AG09309 (cell line): ENCODE results near the gene PHF5A.
A peak's percentile ranks its signal among the peaks of the same experiment; 100 is the strongest.
"Not testable (repeated sequence)": the region's sequence is repeated elsewhere in the genome, so short reads cannot be mapped to it uniquely, and the experiment has no call there.

Experiments
- DNase-seq: peaks from one replicate; pipeline ENCODE4 v3.0.0-alpha.2; 2010; ENCODE audit warnings: low read depth
- H3K4me3 ChIP-seq: 2 replicates; pipeline ENCODE4 v1.5.1; 2011; ENCODE audit warnings: mild to moderate bottlenecking, low read depth, low read length, moderate library complexity; ENCODE audit not compliant: control insufficient read depth
- CTCF ChIP-seq: IDR thresholded peaks from 2 replicates; pipeline ENCODE4 v1.5.1; 2011; ENCODE audit warnings: mild to moderate bottlenecking, low read depth, low read length, inconsistent platforms; ENCODE audit not compliant: insufficient read depth, control insufficient read depth; ENCODE audit errors: missing control alignments

Gene PHF5A

GRCh38 chr22:41470886-41471285, 2.4 kb upstream of the PHF5A start:
- H3K4me3 ChIP-seq = no peak overlapping the region
- DNase-seq = no peak
- TF ChIP-seq CTCF = no peak

- no peak for DNase-seq
- H3K4me3 ChIP-seq = peak overlapping the region; percentile 95
- no peak for TF ChIP-seq CTCF
Measured at GRCh38 chr22:41469218-41469851, 843 bp upstream of the PHF5A start.

- TF ChIP-seq CTCF = no peak
- DNase-seq = no peak
- no peak overlapping the region for H3K4me3 ChIP-seq
Measured at GRCh38 chr22:41461901-41462300, 6.6 kb downstream of the PHF5A start.

- DNase-seq, H3K4me3 ChIP-seq: not testable (repeated sequence)
Measured at GRCh38 chr22:41460071-41460470, 8.4 kb downstream of the PHF5A start.

GRCh38 chr22:41459431-41459830, 9.1 kb downstream of the PHF5A start:
- H3K4me3 ChIP-seq = no peak overlapping the region
- no peak for DNase-seq
- TF ChIP-seq CTCF = no peak

- DNase-seq = no peak
- TF ChIP-seq CTCF = no peak
- no peak overlapping the region for H3K4me3 ChIP-seq
Measured at GRCh38 chr22:41458161-41458728, 10.2 kb downstream of the PHF5A start.

GRCh38 chr22:41448189-41448808, 20.2 kb downstream of the PHF5A start:
- peak overlapping the region; percentile 99 for H3K4me3 ChIP-seq
- peak; percentile 97 for DNase-seq
- no peak for TF ChIP-seq CTCF
